Stimulated activated CD4-positive, alpha-beta T cell treated with anti-CD3 and anti-CD28 coated beads, Interleukin-4, amount 100 ng/mL, for 1 hour (primary cell): ENCODE measurements around the gene GPC6.

Source experiments
- DNase-seq: peaks from one replicate; pipeline ENCODE4 v3.0.0-alpha.2; 2020

Gene GPC6

DNA sequence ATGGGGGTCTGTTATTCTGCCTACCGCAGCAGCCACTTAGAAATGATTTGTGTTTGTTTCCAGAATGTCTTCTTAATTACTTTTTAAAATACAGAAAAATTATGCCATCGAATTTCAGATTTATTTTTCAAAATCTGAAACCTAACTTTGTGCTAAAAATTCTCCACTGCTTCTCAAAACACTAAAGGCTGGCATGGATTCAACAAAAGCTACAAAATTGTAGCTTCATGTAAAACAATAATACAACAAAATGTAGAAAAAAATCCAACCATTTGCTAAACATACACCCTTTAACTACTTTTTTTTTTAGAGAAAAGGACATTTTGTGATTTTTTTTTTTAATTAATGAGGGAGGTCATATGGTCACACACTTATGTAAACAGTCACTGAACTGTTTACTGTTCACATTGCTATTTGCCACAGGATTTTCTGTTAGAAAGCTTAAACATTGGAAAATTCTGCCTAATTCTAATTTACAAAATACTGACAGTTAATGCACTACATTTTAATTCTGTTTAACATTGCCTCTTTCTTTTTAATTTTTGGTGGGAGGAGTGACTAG, 646.3 kb downstream of the GPC6 start:
- no peak for DNase-seq

DNA sequence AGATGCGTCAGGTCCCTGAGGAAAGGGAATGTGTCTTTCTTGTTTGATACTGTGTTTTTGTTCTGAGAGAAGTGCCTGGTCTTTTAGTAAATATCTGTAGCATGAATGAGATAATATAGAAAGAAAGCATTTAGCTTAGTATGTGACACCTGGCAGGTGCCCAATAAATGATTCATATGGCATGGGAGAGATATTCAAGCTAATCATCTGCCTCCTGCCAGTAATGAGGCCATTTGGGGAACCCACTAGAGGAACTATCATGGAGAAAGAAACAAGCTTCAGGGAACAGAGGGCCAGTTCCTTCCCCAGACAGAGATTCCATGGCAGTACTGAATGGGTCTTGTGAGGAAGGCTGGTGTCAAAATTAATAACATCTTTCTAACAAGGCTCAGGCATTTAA, 648.9 kb downstream of the GPC6 start:
- no peak for DNase-seq

DNA sequence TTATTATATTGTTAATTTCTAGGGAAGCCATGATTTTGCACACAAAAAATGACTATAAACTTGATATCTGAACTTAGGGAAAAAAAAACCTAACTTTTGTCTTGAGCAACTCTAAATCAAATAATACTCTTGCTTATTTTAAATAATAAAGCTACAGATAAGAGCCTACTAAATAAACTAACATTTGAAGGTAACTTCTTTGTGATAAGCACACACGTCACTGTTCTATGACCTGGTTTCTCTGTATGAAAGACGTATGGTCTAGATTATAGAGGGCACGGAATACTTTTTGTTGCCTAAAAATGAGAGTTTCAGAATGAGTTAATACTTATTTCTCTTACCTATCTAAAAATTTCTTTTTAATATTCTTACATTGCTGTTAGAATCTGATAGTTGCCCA, 649.6 kb downstream of the GPC6 start:
- no peak for DNase-seq

DNA sequence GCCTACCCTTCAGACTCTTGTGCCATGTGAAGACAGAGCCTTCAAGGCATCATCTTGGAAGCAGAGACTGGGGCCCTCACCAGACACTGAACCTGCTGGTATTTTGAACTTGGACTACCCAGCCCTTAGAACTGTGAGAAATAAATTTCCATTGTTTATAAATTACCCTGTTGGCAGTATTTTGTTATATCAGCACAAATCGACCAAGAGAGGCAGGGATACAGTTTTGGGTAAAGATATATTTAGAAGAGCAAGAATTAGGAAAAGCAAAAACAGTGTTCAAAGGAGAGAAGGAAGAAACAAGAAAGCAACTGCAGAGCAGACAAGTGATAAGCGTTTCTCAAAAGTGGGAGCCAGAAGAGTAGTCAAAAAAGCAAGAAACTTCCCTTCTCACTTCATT, 652.1 kb downstream of the GPC6 start:
- no peak for DNase-seq

DNA sequence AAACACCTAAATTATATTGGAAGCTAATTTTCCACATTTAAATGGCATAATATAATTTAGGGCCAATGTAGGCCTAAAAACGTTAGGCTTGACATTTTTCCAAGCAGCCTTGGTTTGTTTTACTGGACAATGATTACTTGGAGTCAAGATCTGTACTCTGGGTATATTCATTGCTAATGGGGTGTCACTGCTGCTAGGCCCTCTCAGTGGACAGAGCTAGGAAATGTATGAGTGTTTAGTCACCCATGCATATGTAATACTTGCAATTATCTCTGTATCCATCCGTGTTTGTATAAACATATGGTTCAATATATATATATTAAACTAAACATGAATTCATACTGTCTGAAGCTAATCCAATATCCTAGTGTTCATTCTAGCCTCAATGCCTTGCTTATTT, 654.8 kb downstream of the GPC6 start:
- DNase-seq: no peak

DNA sequence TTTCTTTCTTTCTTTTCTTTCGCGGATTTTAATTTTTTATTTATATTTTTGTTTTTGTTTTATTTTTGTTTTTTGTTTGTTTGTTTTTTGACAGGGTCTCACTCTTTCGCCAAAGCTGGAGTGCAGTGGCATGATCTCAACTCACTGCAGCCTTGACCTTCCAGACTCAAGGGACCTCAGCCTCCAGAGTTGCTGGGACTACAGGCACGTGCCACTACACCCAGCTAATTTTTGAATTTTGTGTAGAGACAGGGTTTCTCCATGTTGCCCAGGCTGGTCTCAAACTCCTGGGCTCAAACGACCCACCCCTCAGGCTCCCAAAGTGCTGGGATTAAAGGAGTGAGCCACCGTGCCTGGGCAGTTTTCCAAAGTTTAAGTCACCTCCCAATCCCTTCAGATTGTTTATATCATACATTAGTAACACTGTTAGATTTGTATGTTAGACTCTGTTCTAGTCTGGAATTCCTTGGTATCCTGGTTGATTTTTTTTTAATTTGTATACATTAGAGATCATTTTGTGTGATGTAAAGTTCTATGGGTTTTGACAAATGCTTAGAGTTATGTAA, 655.6 kb downstream of the GPC6 start:
- no peak for DNase-seq

DNA sequence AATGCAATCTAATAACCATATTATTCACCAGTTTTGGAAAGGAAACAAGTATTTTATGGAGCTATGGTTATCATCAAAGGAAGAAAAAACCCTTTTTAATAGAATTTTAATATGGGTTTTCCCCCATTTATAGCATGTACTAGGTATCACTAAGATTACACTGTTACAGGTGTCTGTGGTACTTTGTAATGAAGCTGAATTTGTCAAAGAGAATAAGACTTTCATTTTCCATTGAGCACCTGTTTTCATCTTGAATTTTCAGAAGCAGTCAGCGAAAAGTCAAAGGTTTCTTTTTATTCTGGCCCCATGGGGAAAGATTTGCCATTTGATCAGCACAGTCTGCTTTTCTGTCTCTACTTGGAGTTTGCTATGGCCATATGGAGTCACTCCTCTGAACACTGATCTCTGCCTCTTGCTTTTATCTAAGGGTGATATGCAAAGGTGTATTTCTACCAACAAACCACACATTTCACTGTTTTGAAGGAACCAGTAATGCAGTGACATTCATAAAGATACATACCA, 662.9 kb downstream of the GPC6 start:
- DNase-seq: no peak

DNA sequence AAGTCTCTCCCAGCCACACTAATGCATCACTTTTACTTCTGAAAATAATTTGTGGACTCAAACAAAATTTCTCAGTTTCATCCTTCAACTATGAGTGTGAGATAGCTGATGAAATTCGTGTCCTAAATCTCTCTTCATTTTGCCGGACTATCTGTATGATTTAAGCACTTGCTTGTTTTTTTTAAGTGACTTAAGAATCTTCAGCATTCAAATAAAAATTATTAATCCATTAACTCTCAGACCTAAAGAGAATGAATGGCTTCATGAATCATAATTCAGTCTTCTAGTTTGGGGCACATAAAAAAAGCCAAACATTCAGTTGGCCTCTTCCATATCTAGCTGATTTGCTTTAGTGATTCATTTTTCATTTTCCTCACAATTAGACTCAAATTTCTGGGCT, 673.4 kb downstream of the GPC6 start:
- no peak for DNase-seq

DNA sequence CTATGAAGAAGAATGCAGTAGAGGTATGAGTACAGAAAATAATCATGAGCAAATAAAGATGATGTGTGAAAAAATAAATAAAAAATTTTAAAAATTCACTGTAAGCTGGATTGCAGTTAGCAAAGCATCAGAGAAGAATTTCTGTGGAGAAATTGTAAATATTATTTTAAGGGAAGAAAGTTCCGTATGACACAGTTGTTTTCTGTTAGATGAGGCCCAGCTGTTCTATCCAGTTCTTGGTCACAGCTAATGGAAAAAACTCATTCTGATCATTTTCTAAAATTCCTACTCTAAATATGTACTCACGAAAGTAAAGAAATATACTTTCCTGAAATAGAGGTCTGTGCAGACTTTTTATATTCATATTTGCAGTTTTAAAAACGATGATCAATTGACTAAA, 674.1 kb downstream of the GPC6 start:
- DNase-seq: no peak

DNA sequence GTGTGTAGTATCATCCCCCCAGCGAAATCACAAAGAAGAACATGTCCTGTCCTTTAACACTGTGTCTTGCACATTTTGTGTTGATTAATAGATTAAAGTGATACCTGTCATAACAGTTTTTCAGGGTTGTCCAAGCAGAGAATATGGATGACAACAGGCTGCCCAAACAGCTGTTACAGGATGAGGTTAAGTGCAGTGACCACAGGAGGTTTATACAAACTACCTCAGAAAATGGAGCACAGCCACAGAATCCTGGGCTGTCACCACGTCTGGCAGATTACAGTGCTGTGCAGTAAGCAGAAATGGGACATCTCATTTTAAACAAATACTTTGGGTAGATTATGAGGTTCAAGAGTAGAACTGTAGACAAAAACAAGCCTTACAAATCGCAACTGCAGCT, 677.3 kb downstream of the GPC6 start:
- no peak for DNase-seq

DNA sequence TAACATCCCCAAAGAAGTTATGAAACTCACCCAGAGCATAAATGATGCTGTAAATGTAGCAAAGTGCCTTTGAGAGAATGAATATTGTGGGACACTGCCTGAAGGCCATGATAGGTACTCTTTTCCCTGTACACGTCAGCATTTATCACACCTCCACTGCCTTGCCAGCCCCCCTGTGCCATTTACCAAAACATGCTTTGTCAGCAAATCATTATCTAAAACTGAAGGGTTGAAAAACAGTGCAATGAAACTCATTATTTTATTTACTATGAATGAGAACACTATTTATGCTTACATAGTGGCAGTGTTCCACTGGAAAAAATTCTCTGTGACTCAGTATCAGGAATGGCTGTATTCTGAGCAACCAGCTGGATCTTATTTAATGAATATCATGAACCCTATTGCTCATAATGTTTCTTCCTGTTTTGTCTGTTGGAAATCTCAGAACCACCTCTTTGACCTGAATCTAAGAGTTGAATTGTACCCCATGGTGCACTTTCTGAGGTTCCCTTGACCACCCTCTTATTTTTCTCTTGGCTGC, 688.7 kb downstream of the GPC6 start:
- DNase-seq: no peak

DNA sequence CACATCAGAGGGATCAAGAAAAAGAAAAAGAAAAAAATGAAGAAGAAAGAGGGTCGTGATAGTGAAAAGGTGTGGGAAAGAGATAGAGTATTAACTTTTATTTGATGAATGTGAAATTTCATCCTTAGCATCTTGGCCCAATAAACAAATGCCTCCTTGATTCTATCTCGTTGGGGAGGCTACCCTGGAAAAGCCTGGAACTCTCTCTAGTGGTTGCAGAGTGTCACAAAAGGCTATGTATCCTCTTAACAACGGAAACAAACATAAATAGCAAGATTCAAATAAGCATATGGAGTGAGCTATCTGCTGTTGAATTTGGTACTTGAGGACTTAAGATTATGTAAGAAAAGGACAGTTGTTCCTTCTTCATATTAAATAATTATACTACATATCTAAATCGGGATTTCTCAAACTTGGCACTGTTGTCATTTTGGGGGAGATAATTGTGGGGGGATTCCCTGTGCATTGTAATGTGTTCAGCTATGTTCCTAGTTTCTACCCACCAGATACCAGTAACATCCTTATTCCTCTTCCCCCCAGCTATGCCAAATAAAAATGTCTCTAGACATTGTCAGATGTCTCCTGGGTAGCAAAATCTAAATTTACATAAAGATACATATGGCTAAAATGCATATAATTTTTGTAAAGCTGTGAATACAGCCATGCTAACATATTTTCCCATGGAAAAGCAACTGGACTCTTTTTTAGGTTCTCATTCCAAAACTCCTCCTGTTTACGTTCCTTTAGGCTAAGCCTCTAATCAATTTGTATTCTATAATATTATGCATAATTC, 695.7 kb downstream of the GPC6 start:
- DNase-seq: no peak

DNA sequence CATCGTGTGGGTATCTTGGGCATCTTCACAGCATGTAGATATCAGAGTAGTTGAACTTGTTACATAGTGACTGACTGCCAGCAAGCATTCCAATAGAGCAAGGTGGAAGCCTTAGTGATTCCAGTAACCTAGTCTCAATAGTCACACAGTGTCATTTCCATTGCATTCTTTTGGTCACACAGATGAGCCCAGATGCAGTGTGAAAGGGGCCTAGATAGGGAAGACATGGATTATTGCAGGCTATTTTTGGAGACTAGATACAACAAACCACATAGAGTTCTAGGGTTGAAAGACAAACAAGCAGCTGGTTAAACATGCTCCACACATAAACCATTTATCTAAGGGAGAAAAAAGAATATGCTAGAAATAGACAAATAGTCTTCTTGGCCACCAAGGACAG, 699.4 kb downstream of the GPC6 start:
- DNase-seq: no peak

DNA sequence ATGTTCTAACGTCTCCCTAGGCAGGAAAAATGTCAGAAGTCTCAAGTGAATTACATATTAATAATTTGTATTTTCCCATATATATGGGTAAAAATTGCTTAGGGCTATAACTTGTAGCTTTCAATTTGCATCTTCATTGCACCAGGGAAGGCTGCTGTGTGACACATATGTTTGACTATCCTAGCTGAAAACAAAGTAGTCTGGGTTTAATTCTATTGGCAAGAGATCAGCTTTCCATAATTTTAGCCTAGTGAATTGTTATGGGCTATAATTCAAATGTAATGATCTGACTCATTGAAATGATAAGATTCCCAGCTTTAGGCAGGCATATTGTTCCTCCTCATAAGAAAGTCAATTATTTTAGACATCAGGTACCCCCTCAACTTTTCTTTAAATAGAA, 699.8 kb downstream of the GPC6 start:
- DNase-seq: no peak

DNA sequence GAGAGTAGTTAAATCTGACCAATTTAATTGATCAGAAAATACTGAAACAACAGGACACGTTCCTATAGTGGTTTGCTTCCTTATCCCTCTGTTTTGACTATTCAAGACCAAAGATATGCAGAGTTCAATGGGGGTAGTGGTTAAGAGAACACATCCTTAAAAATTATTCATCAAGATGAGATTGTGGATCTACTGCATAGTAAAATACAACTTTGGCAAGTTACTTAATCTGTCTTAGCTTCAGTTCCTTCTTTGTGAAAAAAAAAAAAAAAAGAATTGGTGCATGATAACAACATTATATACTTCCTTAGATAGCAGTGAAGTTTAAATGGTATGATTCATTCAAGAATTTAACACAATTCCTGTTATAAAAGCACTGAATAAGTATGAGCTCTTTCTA, 700.8 kb downstream of the GPC6 start:
- no peak for DNase-seq

DNA sequence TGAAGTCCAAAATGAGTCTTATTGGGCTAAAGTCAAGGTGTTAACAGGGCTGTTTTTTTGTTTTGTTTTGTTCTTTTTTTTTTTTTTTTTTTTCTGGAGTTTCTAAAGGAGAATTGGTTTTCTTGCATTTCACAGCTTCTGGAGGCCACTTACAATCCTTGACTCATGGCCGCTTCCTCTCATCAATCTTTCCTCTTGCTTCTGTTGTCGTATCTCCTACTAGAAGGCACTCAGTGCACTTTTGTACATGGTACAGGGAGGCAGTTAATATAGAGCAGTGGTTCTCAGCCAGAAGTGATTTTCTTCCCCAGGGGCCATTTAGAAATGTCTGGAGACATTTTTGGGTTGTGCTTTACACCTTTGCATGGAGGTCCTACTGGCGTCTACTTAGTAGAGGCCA, 706.3 kb downstream of the GPC6 start:
- DNase-seq: no peak

DNA sequence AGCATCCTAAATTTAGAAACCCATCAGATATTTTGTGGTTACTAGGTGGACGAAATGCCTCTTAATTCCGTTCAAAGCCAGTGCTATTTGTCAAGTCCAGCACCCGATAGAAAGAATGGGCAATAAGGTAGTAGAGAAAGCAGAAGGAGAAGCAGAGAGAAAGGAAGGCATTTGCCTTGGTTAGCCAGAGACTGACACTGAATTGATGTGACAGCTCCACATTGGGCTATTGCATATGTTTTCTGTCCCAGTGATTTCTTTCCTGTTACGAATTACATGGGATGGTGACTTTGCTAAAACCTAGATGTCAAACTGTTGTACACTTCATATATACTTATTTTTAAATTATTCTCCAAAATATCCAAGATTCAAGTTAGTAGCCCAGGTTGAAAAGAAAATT, 710.3 kb downstream of the GPC6 start:
- DNase-seq: no peak

DNA sequence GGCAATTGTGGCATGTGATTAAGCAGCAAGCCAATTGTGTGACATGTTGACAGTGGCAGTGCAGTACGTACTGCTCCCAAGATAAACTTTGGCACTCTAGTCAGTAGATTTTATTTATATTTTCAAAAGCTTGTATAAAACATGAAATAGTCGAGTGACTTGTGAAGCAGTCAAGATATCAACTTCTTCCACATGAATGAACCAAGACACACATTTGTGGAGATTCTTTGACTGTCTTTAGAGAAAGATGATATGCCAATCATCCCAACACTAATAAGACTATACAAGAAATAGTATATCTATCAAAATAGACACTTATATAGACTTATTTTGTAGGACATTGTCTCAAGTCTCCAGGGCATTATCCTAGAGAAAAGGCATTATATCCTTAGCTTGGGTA, 714.8 kb downstream of the GPC6 start:
- DNase-seq: no peak

DNA sequence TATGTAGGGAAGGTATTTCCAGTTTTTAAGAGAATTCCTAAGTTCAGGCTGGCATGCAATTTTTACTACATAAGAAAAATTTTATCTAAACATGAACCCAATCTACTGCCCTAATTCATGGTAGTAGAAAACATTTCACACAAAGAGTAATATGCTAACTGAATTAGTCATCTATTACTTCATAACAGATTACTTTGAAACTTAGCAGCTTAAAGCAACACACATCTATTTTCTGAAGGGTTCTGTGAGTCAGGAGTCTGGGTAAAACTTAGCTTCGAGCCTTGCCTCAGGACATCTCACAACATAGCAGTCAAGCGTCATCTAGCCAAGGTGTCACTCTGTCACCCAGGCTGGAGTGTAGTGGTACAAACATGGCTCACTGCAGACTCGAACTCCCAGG, 715.4 kb downstream of the GPC6 start:
- DNase-seq: no peak

DNA sequence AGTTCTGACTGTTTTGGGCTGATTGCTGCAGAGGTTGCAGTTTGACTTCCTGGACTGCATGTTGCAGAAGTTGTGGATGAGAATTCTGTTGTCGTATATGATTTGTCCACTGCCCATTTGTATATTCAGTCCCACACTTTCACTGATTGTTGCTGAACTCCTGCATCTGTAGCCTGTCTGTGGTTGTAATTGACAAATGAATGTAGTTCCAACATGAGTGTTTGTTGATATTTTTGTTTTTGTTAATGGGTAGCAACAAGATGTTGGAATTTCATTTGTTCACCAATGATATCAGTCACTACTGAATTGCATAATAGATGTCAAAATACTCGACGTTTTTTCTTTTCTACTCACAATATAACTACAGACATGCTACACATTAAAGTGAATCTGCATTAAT, 719.0 kb downstream of the GPC6 start:
- DNase-seq: no peak

DNA sequence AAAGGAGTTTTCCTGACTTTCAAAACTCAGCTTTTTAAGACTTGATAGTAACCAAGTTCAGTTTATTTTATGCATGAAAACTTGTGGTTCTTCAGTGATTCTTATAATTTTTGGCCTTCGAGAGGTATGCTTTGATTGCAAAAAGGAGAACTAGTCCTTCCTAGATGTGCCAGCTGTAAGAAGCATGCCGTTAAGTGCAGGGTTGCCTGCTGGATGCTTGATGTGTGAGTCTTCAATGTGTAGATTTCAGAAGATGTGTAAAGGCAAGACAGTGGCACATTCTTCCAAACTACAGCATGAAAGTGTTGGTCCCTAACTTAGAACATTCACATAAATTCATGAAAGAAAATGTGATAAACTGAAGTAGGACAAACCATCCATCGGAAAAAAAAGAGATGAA, 720.4 kb downstream of the GPC6 start:
- DNase-seq: no peak

DNA sequence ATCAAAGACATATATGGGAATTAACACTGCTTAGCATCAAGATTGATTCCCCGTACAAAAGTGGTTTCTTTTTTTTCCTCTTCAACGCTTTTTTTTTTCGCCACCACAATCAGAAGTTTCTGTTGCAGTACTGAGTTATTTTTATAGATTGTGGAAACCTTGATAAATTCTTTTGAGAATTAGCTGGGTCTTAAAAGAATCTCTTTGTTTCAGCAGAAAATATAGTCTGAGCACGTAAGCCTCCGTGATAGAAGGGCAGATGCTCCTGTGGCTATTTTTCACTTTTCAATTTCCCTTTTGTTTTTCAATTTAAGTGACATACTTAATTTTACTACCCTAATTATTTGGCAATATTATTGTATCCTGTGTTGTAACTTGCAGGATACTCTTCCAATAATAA, 721.0 kb downstream of the GPC6 start:
- no peak for DNase-seq

DNA sequence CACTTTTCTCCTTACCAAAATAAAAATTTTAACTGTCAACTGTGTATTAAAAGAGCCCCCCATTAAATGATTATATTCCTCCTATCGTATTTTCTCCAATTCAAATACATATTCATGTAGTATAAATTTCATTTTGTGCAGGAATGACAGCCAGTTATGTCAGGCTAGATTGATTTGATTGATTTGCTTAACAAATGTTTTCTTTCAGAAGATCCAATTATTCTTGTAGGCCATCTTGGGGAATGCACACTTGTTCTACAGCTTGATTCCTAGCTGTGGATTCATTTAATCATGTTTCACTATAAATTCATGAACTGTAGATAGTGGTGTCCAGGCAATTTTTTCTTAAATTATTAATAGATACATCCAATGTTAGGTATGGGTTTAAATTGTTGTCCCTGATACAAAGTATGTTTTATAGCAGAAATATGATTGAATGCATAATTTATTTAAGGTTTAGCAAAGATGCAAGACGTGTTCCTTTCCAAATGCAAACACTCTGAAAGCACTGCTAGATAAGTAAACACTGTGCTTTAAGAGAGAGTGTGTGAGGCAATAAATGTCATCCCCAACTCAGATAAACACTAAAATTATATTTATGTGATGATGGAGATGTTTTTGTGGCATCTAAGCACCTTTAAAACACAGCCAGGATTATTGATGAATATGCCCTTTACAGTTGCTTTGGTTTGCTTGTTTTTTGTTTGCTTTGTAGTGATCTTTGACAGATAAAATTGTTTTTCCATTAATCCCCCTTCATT, 721.7 kb downstream of the GPC6 start:
- DNase-seq: no peak

DNA sequence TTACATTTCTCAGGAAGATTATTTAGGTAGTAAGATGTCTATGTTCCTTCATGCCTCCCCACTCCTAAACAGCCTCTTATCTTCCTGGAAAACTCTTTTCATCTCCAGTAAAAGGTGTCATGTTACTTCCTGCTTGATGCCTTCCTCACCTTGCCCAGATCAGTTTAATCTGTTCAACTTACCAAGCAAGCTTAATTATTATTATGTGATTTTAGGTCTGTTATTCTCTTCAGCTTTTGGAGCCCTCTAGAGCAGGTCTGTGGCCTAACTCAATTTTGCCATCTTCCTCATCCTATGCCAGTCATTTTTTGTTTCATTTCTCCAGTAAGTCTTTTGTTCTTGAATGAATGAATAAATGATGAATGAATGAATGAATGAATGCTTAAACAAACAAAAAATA, 724.5 kb downstream of the GPC6 start:
- DNase-seq: no peak
